GM23338 (cell line): ENCODE measurements around the gene ATP1A4.

Experiments
- CTCF ChIP-seq, 2 experiments: fragments of 200-600 bp in 1 of 2; sonication (generic) in 1 of 2; conservative IDR thresholded peaks; 2 replicates each; pipeline versions ENCODE4 v1.5.1 to v1.6.1; 2016 to 2017; ENCODE audit warnings: antibody characterized with exemption in 2 of 2, low read depth in 2 of 2, mild to moderate bottlenecking in 2 of 2, moderate library complexity in 1 of 2
- JUNB ChIP-seq: IDR thresholded peaks from one replicate; pipeline ENCODE4 v1.6.1; 2016; ENCODE audit warnings: antibody characterized with exemption; ENCODE audit not compliant: unreplicated experiment

GRCh38 chr1:160128636-160129035 is 22.8 kb upstream of the ATP1A4 start:
- TF ChIP-seq JUNB (no peak), CTCF (conservative IDR thresholded peaks at IDR 0.05; ENCODE audit: low read depth in 2 of 2) (no peak)
